Measurements from ENCODE around the gene ATOH8.

DNA sequence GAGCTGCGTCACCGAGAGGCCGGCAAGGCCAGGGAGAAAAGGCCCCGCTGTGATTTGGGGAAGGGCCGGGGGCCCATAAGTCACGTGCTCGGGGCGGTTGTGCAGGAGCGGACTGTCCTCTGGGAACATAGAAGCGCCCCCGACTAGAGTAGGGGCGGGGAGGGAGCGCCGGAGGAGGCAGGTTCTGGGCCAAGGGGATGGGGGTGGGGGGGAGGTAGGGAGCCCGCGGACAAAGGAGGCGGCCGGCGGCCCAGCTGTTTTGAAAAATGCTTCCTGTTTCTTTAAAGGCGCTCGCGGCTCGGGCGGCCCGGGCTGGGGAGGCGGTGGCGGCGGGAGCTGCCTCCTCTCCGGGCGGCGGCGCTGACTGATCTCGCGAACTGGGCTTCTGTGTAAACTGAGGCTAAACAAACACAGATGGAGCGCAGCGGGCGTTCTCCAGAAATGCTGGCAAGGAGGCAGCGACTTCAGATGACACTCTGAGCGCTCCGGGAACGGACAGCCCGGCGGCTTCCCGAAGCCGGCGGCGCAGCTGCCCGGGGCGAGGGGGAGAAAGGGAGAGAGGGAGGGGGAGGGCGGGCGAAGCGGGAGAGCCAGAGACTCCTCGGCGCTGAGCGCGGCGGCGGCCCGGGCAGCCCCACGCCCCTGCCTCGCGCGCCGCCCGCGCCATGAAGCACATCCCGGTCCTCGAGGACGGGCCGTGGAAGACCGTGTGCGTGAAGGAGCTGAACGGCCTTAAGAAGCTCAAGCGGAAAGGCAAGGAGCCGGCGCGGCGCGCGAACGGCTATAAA, at the start of gene ATOH8:
- TF ChIP-seq, protein P1, sequence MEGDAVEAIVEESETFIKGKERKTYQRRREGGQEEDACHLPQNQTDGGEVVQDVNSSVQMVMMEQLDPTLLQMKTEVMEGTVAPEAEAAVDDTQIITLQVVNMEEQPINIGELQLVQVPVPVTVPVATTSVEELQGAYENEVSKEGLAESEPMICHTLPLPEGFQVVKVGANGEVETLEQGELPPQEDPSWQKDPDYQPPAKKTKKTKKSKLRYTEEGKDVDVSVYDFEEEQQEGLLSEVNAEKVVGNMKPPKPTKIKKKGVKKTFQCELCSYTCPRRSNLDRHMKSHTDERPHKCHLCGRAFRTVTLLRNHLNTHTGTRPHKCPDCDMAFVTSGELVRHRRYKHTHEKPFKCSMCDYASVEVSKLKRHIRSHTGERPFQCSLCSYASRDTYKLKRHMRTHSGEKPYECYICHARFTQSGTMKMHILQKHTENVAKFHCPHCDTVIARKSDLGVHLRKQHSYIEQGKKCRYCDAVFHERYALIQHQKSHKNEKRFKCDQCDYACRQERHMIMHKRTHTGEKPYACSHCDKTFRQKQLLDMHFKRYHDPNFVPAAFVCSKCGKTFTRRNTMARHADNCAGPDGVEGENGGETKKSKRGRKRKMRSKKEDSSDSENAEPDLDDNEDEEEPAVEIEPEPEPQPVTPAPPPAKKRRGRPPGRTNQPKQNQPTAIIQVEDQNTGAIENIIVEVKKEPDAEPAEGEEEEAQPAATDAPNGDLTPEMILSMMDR (IDR thresholded peaks at IDR 0.05): no peak
- peak in 1 of 2 donors; percentile 15 for TF ChIP-seq POLR2A (IDR thresholded peaks at IDR 0.05)

All from uterus (tissue), 2 donors.